ENCODE measurements around the gene REEP3. TPM values are rescaled to one million over a fixed set of nuclear protein-coding genes. Genes with fewer than 3 reads are reported as not detected.

The REEP3 gene
- total RNA-seq, 4 donors from 2014 or later = 23.9 to 50.1 (median 36.7) TPM

DNA sequence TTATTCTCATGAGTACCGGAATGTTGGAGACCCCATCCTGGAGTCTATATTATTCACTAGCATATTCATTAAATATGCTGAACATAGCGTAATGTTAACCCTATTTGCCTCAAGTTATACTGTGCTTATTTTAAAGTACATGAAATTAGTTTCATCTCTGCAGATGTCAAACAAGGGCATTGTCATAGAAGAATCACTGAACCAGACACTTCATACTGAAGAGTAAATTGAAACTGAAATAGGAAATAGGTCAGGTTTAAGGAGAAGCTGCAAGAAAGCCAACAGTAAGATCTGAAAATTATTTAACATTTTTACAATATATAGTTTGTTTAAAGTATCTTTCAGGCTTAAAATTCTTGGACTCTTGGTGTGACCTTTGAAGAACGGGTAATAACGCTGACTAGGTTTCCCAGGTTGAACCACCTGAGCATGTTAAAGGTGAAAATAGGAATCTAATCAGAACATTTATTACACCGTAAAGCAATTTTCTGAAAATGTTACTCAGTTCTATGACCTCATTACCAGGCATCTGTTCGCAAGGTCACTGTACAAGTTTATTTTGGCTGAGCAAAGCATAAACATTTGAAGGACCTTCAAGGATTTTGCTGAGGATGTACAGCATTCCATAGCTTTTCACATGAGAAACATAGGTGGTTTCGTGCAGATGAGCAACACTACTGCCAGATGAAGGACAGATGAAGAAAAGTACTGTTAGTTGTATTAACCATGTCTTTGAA, 82.7 kb downstream of the REEP3 start:
- WGBS, 2 donors (ENCODE audit: low coverage in 1 of 2) = 65 to 75% methylated on average over 7 of the region's 7 CpGs
- H3K27ac ChIP-seq = no peak overlapping the region
- no peak overlapping the region for H3K4me3 ChIP-seq
- H3K36me3 ChIP-seq = peaks cover 0 to 3% (median 0%) of the 10 kb centered on the region in 4 donors
- in situ Hi-C loops (cut with MboI; ENCODE audit: low pct_ligation_motif_present in 1 of 4, low pct_unique_long_range_greater_than_20kb in 1 of 4, low sequenced_read_pairs in 3 of 4) = no loop called here
- TF ChIP-seq POLR2A (IDR thresholded peaks at IDR 0.05) = no peak
- TF ChIP-seq EP300 (IDR thresholded peaks at IDR 0.05; ENCODE audit: low read depth) = no peak
- no peak for TF ChIP-seq POLR2AphosphoS5 (IDR thresholded peaks at IDR 0.05)
- TF ChIP-seq, protein P1, sequence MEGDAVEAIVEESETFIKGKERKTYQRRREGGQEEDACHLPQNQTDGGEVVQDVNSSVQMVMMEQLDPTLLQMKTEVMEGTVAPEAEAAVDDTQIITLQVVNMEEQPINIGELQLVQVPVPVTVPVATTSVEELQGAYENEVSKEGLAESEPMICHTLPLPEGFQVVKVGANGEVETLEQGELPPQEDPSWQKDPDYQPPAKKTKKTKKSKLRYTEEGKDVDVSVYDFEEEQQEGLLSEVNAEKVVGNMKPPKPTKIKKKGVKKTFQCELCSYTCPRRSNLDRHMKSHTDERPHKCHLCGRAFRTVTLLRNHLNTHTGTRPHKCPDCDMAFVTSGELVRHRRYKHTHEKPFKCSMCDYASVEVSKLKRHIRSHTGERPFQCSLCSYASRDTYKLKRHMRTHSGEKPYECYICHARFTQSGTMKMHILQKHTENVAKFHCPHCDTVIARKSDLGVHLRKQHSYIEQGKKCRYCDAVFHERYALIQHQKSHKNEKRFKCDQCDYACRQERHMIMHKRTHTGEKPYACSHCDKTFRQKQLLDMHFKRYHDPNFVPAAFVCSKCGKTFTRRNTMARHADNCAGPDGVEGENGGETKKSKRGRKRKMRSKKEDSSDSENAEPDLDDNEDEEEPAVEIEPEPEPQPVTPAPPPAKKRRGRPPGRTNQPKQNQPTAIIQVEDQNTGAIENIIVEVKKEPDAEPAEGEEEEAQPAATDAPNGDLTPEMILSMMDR (IDR thresholded peaks at IDR 0.05) = no peak
- intact Hi-C loops (cut with DNase I; ENCODE audit: low total_unique reads) = no loop called here
- H3K4me1 ChIP-seq = peaks cover 0 to 9% (median 0%) of the 10 kb centered on the region in 4 donors
- no peaks in the 10 kb centered on the region for H3K9me3 ChIP-seq
- DNase-seq = no peak
- H3K27me3 ChIP-seq = no peaks in the 10 kb centered on the region

DNA sequence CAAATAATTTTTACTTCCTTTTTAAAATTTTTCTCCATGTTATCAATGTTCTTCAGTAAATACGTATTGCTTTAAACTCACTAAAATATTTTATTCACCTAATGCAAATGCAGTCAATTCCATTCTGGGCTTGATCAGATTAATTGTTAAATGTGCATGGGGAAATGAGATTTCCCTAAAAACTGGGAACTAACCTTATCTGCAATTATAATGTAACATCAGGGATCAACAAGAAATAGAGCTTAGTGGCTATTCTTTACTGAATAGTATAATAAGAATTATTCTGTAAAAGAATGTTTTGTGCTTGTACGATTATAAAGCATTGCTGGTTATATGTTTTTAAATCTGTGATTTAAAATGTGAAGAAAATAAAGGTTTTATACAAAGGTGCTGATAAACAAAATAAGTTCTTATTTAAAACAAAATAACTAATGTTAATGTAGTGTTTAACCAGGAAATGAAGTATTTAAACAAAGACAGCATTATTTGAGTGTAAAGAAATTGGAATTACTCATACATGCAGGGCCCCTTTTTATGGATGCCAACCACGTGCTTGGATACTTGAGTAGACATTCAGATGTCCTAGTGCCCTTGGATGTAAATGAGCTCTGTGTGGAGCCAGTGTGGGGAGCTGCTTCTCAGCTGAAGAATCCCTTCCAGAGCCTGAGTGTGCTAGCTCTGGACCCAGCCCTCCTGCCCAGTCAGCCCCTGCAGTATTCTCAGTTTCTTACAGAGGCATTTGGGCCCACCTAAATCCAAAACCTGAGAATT, 84.2 kb downstream of the REEP3 start:
- intact Hi-C loops (cut with DNase I; ENCODE audit: low total_unique reads) = no loop called here
- Histone ChIP-seq H3K27me3 (no peaks in the 10 kb centered on the region), H3K9me3 (no peaks in the 10 kb centered on the region), H3K27ac (no peak overlapping the region), H3K4me3 (no peak overlapping the region), H3K36me3 (no peaks in the 10 kb centered on the region), H3K4me1 (peaks cover 0 to 9% (median 0%) of the 10 kb centered on the region in 4 donors)
- in situ Hi-C loops (cut with MboI; ENCODE audit: low pct_ligation_motif_present in 1 of 4, low pct_unique_long_range_greater_than_20kb in 1 of 4, low sequenced_read_pairs in 3 of 4) = no loop called here
- TF ChIP-seq, protein P1 (IDR thresholded peaks at IDR 0.05) = no peak
- TF ChIP-seq POLR2AphosphoS5 (IDR thresholded peaks at IDR 0.05) (no peak), POLR2A (IDR thresholded peaks at IDR 0.05) (no peak), EP300 (IDR thresholded peaks at IDR 0.05; ENCODE audit: low read depth) (no peak)
- 67 to 72% methylated on average over 3 of the region's 3 CpGs for WGBS, 2 donors (ENCODE audit: low coverage in 1 of 2)
- DNase-seq = no peak

DNA sequence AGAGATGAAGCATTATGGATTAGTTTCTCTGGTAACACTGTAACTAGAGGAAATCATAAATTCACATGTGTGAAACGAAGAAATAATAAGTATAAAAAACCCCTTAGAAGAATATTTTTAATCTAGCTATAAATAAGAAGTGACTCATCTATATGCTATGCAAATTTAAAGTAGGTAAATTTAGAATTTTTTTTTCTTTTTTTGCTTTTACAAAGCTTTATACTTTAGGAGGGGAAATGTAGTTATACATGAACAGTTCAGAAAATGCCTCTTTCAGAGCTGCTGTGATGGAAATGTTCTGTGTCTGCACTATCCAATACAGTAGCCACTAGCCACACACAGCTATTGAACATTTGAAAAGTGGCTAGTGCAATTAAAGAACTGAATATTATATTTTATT, 87.3 kb downstream of the REEP3 start:
- no peak overlapping the region for H3K27ac ChIP-seq
- intact Hi-C loops (cut with DNase I; ENCODE audit: low total_unique reads) = no loop called here
- TF ChIP-seq, protein P1 (IDR thresholded peaks at IDR 0.05) = no peak
- TF ChIP-seq EP300 (IDR thresholded peaks at IDR 0.05; ENCODE audit: low read depth) (no peak), POLR2AphosphoS5 (IDR thresholded peaks at IDR 0.05) (no peak), POLR2A (IDR thresholded peaks at IDR 0.05) (no peak)
- no peaks in the 10 kb centered on the region for H3K9me3 ChIP-seq
- no peaks in the 10 kb centered on the region for H3K36me3 ChIP-seq
- peaks cover 0 to 9% (median 0%) of the 10 kb centered on the region in 4 donors for H3K4me1 ChIP-seq
- H3K27me3 ChIP-seq = no peaks in the 10 kb centered on the region
- H3K4me3 ChIP-seq = no peak overlapping the region
- 75 to 83% methylated on average over 1 of the region's 1 CpG for WGBS, 2 donors (ENCODE audit: low coverage in 1 of 2)
- DNase-seq = no peak
- in situ Hi-C loops (cut with MboI; ENCODE audit: low pct_ligation_motif_present in 1 of 4, low pct_unique_long_range_greater_than_20kb in 1 of 4, low sequenced_read_pairs in 3 of 4) = no loop called here

DNA sequence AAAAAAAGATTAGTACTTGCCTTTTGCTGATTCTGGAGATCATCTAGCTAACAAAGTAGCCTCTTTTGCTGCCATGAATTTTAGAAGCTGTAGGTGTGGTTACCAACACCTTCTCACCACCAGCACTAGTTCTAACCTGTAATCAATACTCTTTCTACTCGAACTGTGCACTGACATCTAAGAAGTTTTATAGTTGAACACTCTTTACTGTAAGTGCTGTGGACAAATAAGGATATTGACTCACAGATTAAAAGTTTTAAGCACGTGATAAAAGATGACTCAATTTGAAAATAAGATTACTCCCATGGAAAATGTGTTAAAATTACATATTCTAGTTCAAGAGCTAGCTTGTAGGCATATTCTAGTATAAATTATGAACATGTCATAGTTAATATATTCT, 89.9 kb downstream of the REEP3 start:
- in situ Hi-C loops (cut with MboI; ENCODE audit: low pct_ligation_motif_present in 1 of 4, low pct_unique_long_range_greater_than_20kb in 1 of 4, low sequenced_read_pairs in 3 of 4) = no loop called here
- 34 to 35% methylated on average over 2 of the region's 2 CpGs for WGBS, 2 donors (ENCODE audit: low coverage in 1 of 2)

More for the DNA sequence above, 89.9 kb downstream of the REEP3 start:
- Histone ChIP-seq H3K36me3 (no peaks in the 10 kb centered on the region), H3K27me3 (no peaks in the 10 kb centered on the region), H3K4me1 (no peaks in the 10 kb centered on the region), H3K4me3 (no peak overlapping the region), H3K9me3 (no peaks in the 10 kb centered on the region), H3K27ac (no peak overlapping the region)
- no peak for DNase-seq
- TF ChIP-seq POLR2A (IDR thresholded peaks at IDR 0.05) = no peak
- no peak for TF ChIP-seq POLR2AphosphoS5 (IDR thresholded peaks at IDR 0.05)
- no peak for TF ChIP-seq EP300 (IDR thresholded peaks at IDR 0.05; ENCODE audit: low read depth)
- TF ChIP-seq, protein P1 (IDR thresholded peaks at IDR 0.05) = no peak
- intact Hi-C loops (cut with DNase I; ENCODE audit: low total_unique reads) = no loop called here

Measured in transverse colon (tissue), 4 donors.